ENCODE results near the gene SLIT3.

DNA sequence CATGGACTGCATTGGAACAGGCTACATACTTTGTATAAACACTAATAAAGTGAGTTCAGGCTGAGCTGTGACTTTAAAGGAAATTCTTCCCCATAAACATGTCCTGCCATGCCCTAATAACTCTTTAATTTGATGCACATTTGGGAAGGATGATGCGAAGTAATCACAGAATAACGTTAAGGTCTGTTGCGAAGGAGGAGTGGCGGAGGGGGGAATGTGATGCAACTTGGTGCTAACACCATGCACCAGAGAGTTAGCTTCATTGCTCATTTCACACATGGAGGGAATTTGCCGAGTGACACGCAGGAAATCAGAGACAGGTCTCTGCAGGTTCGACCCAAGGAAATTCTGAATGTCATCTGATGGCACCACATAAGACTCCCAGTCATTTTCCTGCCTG, 32.9 kb downstream of the SLIT3 start:
- TF ChIP-seq CTCF (IDR thresholded peaks at IDR 0.05; ENCODE audit: low read depth, low read length) (no peak), EZH2phosphoT487 (IDR thresholded peaks at IDR 0.05; ENCODE audit: low read depth) (no peak)
